ENCODE data around the gene FRY.

- TF ChIP-seq POLR2A (IDR thresholded peaks at IDR 0.05) (no peak), CTCF (IDR thresholded peaks at IDR 0.05) (no peak)
These were observed 190.6 kb downstream of the FRY start for GRCh38 chr13:32222046-32222676.

All from uterus (tissue), 2 donors.